ENCODE measurements around the gene BMPR1A. TPM values are rescaled to one million over a fixed set of nuclear protein-coding genes. Genes with fewer than 3 reads are reported as not detected.
"Not testable (repeated sequence)": the region's sequence is repeated elsewhere in the genome, so short reads cannot be mapped to it uniquely, and the experiment has no call there.

Gene BMPR1A
- total RNA-seq, 1 donor from 2014 or later = 84.7 TPM

- no peak overlapping the region for H3K27ac Mint-ChIP-seq
- DNase-seq (ENCODE audit: extremely low spot score, unreplicated experiment) = no peak
- H3K27me3 Mint-ChIP-seq = no peaks in the 10 kb centered on the region
- H3K4me3 Mint-ChIP-seq = no peak overlapping the region
- peaks cover 14% of the 10 kb centered on the region for H3K9me3 Mint-ChIP-seq
- H3K4me1 Mint-ChIP-seq (ENCODE audit: unreplicated experiment) = peaks cover 17% of the 10 kb centered on the region
- TF ChIP-seq CTCF (conservative IDR thresholded peaks at IDR 0.05) = no peak
- H3K36me3 Mint-ChIP-seq = peaks cover 8% of the 10 kb centered on the region
Observed at GRCh38 chr10:86952106-86952505, 195.7 kb downstream of the BMPR1A start.

GRCh38 chr10:86952697-86953096 lies 196.3 kb downstream of the BMPR1A start:
- DNase-seq (ENCODE audit: extremely low spot score, unreplicated experiment); H3K36me3 Mint-ChIP-seq; H3K27me3 Mint-ChIP-seq; H3K4me3 Mint-ChIP-seq; H3K27ac Mint-ChIP-seq: not testable (repeated sequence)
- Mint-ChIP-seq H3K9me3 (peaks cover 14% of the 10 kb centered on the region), H3K4me1 (ENCODE audit: unreplicated experiment) (peaks cover 17% of the 10 kb centered on the region)

GRCh38 chr10:86953747-86954680 lies 197.6 kb downstream of the BMPR1A start:
- peaks cover 8% of the 10 kb centered on the region for H3K36me3 Mint-ChIP-seq
- H3K4me3 Mint-ChIP-seq = peak overlapping the region; percentile 64
- H3K4me1 Mint-ChIP-seq (ENCODE audit: unreplicated experiment) = peaks cover 21% of the 10 kb centered on the region
- H3K27me3 Mint-ChIP-seq = no peaks in the 10 kb centered on the region
- TF ChIP-seq CTCF (conservative IDR thresholded peaks at IDR 0.05) = no peak
- peak overlapping the region; percentile 72 for H3K27ac Mint-ChIP-seq
- peaks cover 14% of the 10 kb centered on the region for H3K9me3 Mint-ChIP-seq
- no peak for DNase-seq (ENCODE audit: extremely low spot score, unreplicated experiment)

GRCh38 chr10:86954681-86955500 lies 198.5 kb downstream of the BMPR1A start:
- Mint-ChIP-seq H3K9me3 (peaks cover 14% of the 10 kb centered on the region), H3K36me3 (peaks cover 8% of the 10 kb centered on the region), H3K27ac (peak overlapping the region; percentile 72), H3K4me1 (ENCODE audit: unreplicated experiment) (peaks cover 26% of the 10 kb centered on the region), H3K27me3 (no peaks in the 10 kb centered on the region), H3K4me3 (peak overlapping the region; percentile 64)
- no peak for DNase-seq (ENCODE audit: extremely low spot score, unreplicated experiment)
- no peak for TF ChIP-seq CTCF (conservative IDR thresholded peaks at IDR 0.05)

- DNase-seq (ENCODE audit: extremely low spot score, unreplicated experiment) = no peak
- peak overlapping the region; percentile 72 for H3K27ac Mint-ChIP-seq
Observed at GRCh38 chr10:86955501-86956194, 199.2 kb downstream of the BMPR1A start.

More at GRCh38 chr10:86955501-86956194, 199.2 kb downstream of the BMPR1A start:
- Mint-ChIP-seq H3K27me3 (no peaks in the 10 kb centered on the region), H3K4me1 (ENCODE audit: unreplicated experiment) (peaks cover 24% of the 10 kb centered on the region), H3K36me3 (peaks cover 8% of the 10 kb centered on the region), H3K9me3 (peaks cover 14% of the 10 kb centered on the region), H3K4me3 (no peak overlapping the region)
- TF ChIP-seq CTCF (conservative IDR thresholded peaks at IDR 0.05) = no peak
